Spleen (tissue), 11 donors: ENCODE results near the gene KBTBD2. TPM values are rescaled to one million over a fixed set of nuclear protein-coding genes. Genes with fewer than 3 reads are reported as not detected.
"Not testable (repeated sequence)": the region's sequence is repeated elsewhere in the genome, so short reads cannot be mapped to it uniquely, and the experiment has no call there.

Experiments
- DNase-seq: peaks from one replicate; pipeline ENCODE4 v3.0.0-alpha.2; 2020
- H3K27ac ChIP-seq, 8 donors: fragments of 200-600 bp; sonication (generic) in 7 of 8; 1 replicate in 4 of 8; 2 replicates in 4 of 8; pipeline versions ENCODE4 v1.5.0 to v1.8.0; 2016 to 2021; ENCODE audit warnings: inconsistent platforms in 4 of 8, mild to moderate bottlenecking in 4 of 8, moderate library complexity in 1 of 8
- H3K27me3 ChIP-seq, 7 donors: fragments of 200-600 bp; sonication (generic) in 6 of 7; replicated peaks in 1 of 7; 1 replicate in 4 of 7; 2 replicates in 3 of 7; pipeline versions ENCODE4 v1.5.0 to v1.8.0; 2016 to 2021; ENCODE audit warnings: inconsistent platforms in 3 of 7, mild to moderate bottlenecking in 1 of 7
- H3K36me3 ChIP-seq, 6 donors: fragments of 200-600 bp; sonication (generic) in 5 of 6; 1 replicate in 4 of 6; 2 replicates in 2 of 6; pipeline versions ENCODE4 v1.5.0 to v1.8.0; 2016 to 2021; ENCODE audit warnings: inconsistent platforms in 2 of 6
- H3K4me1 ChIP-seq, 6 donors: fragments of 200-600 bp; sonication (generic) in 5 of 6; 1 replicate in 3 of 6; 2 replicates in 3 of 6; pipeline versions ENCODE4 v1.5.0 to v1.8.0; 2016 to 2021; ENCODE audit warnings: inconsistent platforms in 3 of 6
- H3K4me3 ChIP-seq, 8 donors: fragments of 200-600 bp; sonication (generic) in 7 of 8; 1 replicate in 4 of 8; 2 replicates in 4 of 8; pipeline versions ENCODE4 v1.5.0 to v1.8.0; 2016 to 2021; ENCODE audit warnings: inconsistent platforms in 4 of 8, mild to moderate bottlenecking in 4 of 8, moderate library complexity in 2 of 8
- H3K9me3 ChIP-seq, 8 donors: fragments of 200-600 bp; sonication (generic) in 7 of 8; 1 replicate in 4 of 8; 2 replicates in 4 of 8; pipeline versions ENCODE4 v1.5.0 to v1.8.0; 2016 to 2021; ENCODE audit warnings: inconsistent platforms in 4 of 8
- CTCF ChIP-seq, 11 experiments: fragments of 200-600 bp in 7 of 11; fragments of 450-650 bp in 4 of 11; sonication (generic) in 4 of 11; IDR thresholded peaks in 8 of 11; conservative IDR thresholded peaks in 3 of 11; 1 replicate in 7 of 11; 2 replicates in 4 of 11; pipeline versions ENCODE4 v1.4.0 to v1.8.0; 2016 to 2021; ENCODE audit warnings: antibody characterized with exemption in 11 of 11, inconsistent platforms in 4 of 11, mild to moderate bottlenecking in 1 of 11
- POLR2A ChIP-seq, 3 donors: fragments of 450-650 bp; IDR thresholded peaks; one replicate each; pipeline ENCODE4 v1.5.1; 2017; ENCODE audit warnings: antibody characterized with exemption in 3 of 3, mild to moderate bottlenecking in 1 of 3
- POLR2AphosphoS5 ChIP-seq, 3 donors: sonication (generic); formaldehyde crosslinking; IDR thresholded peaks; one replicate each; pipeline ENCODE4 v1.5.1; 2017; ENCODE audit warnings: antibody characterized with exemption in 3 of 3
- WGBS, 5 donors: extraction: QIAGEN DNeasy Blood & Tissue Kit in 3 of 5; methylation state at CpG; one replicate each; pipeline versions ENCODE4 v1.1.5 to v1.1.7; 2013 to 2018; 5-methylcytosine and 5-hydroxymethylcytosine counted together
- intact Hi-C: fragments of 100-400 bp; cut with DNase I; formaldehyde crosslinking; loops from one replicate; pipeline ENCODE4 v1.15.0; 2023; ENCODE audit warnings: low total_unique reads
- polyA plus RNA-seq, 3 donors: library from polyadenylated mRNA; stranded (reverse); fragments of 200-250 nt; gene quantifications; one replicate each; pipeline ENCODE4 v1.2.1, GENCODE V29; 2013
- total RNA-seq, 7 donors: library from RNA; depleted of rRNA in 3 of 7; stranded (reverse); fragments of >200 nt in 3 of 7; fragmentation: NEBNext Ultra II Directional in 4 of 7; extraction: Animal tissue kit (Norgen Biotek cat#: 25700) in 4 of 7; gene quantifications; one replicate each; pipeline versions ENCODE4 v1.1.0 to v1.2.1, GENCODE V29; 2016 to 2021
- donor health status: healthy with polysubstance abuse.
- donor health status: DM: no; HTN: no; CAD: no; lungs with moderate emphysema.
- donor health status: DM: no; HTN: no; CAD: no.
- donor health status: Bipolar disorder and iron deficiency.
- donor health status: healthy.
- donor health status: DM: no; HTN: no; CAD: no.
- donor health status: DM: yes; HTN: yes; CAD: no.

Gene KBTBD2
- total and polyA plus RNA-seq, 10 donors = 15.6 to 80.8 (median 59.6) TPM

GRCh38 chr7:32901629-32902028 is 10.1 kb upstream of the KBTBD2 start:
- DNase-seq = no peak
- TF ChIP-seq POLR2A (IDR thresholded peaks at IDR 0.05) (no peak), CTCF (IDR thresholded peaks at IDR 0.05 in 8 of 11, conservative IDR thresholded peaks at IDR 0.05 in 3 of 11) (no peak), POLR2AphosphoS5 (IDR thresholded peaks at IDR 0.05) (no peak)

GRCh38 chr7:32900433-32900995 is 9.0 kb upstream of the KBTBD2 start:
- 91 to 97% (median 93%) methylated on average over 4 of the region's 4 CpGs for WGBS, 5 donors
- intact Hi-C loops = no loop called here
- Histone ChIP-seq H3K9me3 (no peaks in the 10 kb centered on the region), H3K4me3 (no peak overlapping the region), H3K4me1 (peaks cover 0 to 7% (median 6%) of the 10 kb centered on the region in 6 donors), H3K27ac (no peak overlapping the region), H3K36me3 (no peaks in the 10 kb centered on the region), H3K27me3 (no peaks in the 10 kb centered on the region)
- TF ChIP-seq POLR2AphosphoS5 (IDR thresholded peaks at IDR 0.05) = no peak
- TF ChIP-seq CTCF (IDR thresholded peaks at IDR 0.05 in 8 of 11, conservative IDR thresholded peaks at IDR 0.05 in 3 of 11) = no peak
- TF ChIP-seq POLR2A (IDR thresholded peaks at IDR 0.05) = no peak
- DNase-seq = no peak

More at GRCh38 chr7:32901629-32902028, 10.1 kb upstream of the KBTBD2 start:
- Histone ChIP-seq H3K27ac (no peak overlapping the region), H3K27me3 (no peaks in the 10 kb centered on the region), H3K4me1 (peaks cover 0 to 9% (median 6%) of the 10 kb centered on the region in 6 donors), H3K4me3 (no peak overlapping the region), H3K9me3 (no peaks in the 10 kb centered on the region), H3K36me3 (no peaks in the 10 kb centered on the region)
- intact Hi-C loops = no loop called here
- 89 to 98% (median 93%) methylated on average over 7 of the region's 7 CpGs for WGBS, 5 donors

- H3K27me3 ChIP-seq, H3K4me3 ChIP-seq, H3K9me3 ChIP-seq, DNase-seq, H3K36me3 ChIP-seq, H3K27ac ChIP-seq: not testable (repeated sequence)
- peaks cover 10 to 18% (median 13%) of the 10 kb centered on the region in 6 donors for H3K4me1 ChIP-seq
- WGBS, 5 donors = 92 to 99% (median 96%) methylated on average over 6 of the region's 6 CpGs
- intact Hi-C loops = loop anchor here (10.0 kb wide), 1 partner anchor 167 kb away; the partner anchor contains the start of gene NT5C3A
Measured at GRCh38 chr7:32897376-32897775, 5.8 kb upstream of the KBTBD2 start.

GRCh38 chr7:32896564-32897347 is 5.2 kb upstream of the KBTBD2 start:
- no peaks in the 10 kb centered on the region for H3K9me3 ChIP-seq
- H3K4me3 ChIP-seq = no peak overlapping the region
- intact Hi-C loops = loop anchor here (10.0 kb wide), 1 partner anchor 168 kb away; the partner anchor contains the start of gene NT5C3A
- H3K4me1 ChIP-seq = peaks cover 10 to 20% (median 15%) of the 10 kb centered on the region in 6 donors
- H3K27me3 ChIP-seq = no peaks in the 10 kb centered on the region
- H3K27ac ChIP-seq = no peak overlapping the region
- DNase-seq = no peak
- no peaks in the 10 kb centered on the region for H3K36me3 ChIP-seq
- 91 to 98% (median 96%) methylated on average over 6 of the region's 6 CpGs for WGBS, 5 donors
- TF ChIP-seq POLR2A (IDR thresholded peaks at IDR 0.05) = no peak
- no peak for TF ChIP-seq CTCF (IDR thresholded peaks at IDR 0.05 in 8 of 11, conservative IDR thresholded peaks at IDR 0.05 in 3 of 11)
- TF ChIP-seq POLR2AphosphoS5 (IDR thresholded peaks at IDR 0.05) = no peak
